IPS DF 4.7 (cell line): Measurements from ENCODE around the gene SLC25A31.

Source experiments
- DNase-seq: peaks from one replicate; pipeline ENCODE4 v3.0.0-alpha.2; 2013; ENCODE audit warnings: low spot score; ENCODE audit errors: extremely low read depth

SLC25A31 gene

GRCh38 chr4:127730142-127730913 lies at the start of gene SLC25A31:
Gene SLC25A31, plus strand, starts transcription at chr4:127730400. Its CDS starts 146 bp downstream, at chr4:127730546.
- DNase-seq, result no peak

GRCh38 chr4:127685292-127685691 lies 44.9 kb upstream of the SLC25A31 start:
- no peak for DNase-seq

GRCh38 chr4:127686658-127687057 lies 43.5 kb upstream of the SLC25A31 start:
- no peak for DNase-seq

- no peak for DNase-seq
Measured at GRCh38 chr4:127687580-127687979, 42.6 kb upstream of the SLC25A31 start.

- no peak for DNase-seq
Measured at GRCh38 chr4:127698789-127699200, 31.4 kb upstream of the SLC25A31 start.

- no peak for DNase-seq
Measured at GRCh38 chr4:127708985-127709384, 21.2 kb upstream of the SLC25A31 start.

- DNase-seq, result no peak
Measured at GRCh38 chr4:127709456-127709855, 20.7 kb upstream of the SLC25A31 start.

GRCh38 chr4:127731406-127731805 lies 1.2 kb downstream of the SLC25A31 start:
- DNase-seq, result no peak

GRCh38 chr4:127732623-127733328 lies 2.6 kb downstream of the SLC25A31 start:
- peak; percentile 22 for DNase-seq

GRCh38 chr4:127734976-127735375 lies 4.8 kb downstream of the SLC25A31 start:
- DNase-seq, result no peak

GRCh38 chr4:127737295-127737694 lies 7.1 kb downstream of the SLC25A31 start:
- no peak for DNase-seq

GRCh38 chr4:127741247-127741646 lies 11.0 kb downstream of the SLC25A31 start:
- DNase-seq, result no peak

GRCh38 chr4:127747883-127748282 lies 17.7 kb downstream of the SLC25A31 start:
- DNase-seq, result no peak

- DNase-seq, result no peak
Measured at GRCh38 chr4:127748957-127749356, 18.8 kb downstream of the SLC25A31 start.

- DNase-seq, result no peak
Measured at GRCh38 chr4:127756906-127757305, 26.7 kb downstream of the SLC25A31 start.

GRCh38 chr4:127759228-127759820 lies 29.1 kb downstream of the SLC25A31 start:
- DNase-seq, result no peak

- no peak for DNase-seq
Measured at GRCh38 chr4:127759893-127760292, 29.7 kb downstream of the SLC25A31 start.

GRCh38 chr4:127771535-127772275 lies 41.5 kb downstream of the SLC25A31 start:
- DNase-seq, result no peak

- no peak for DNase-seq
Measured at GRCh38 chr4:127772769-127773671, 42.8 kb downstream of the SLC25A31 start.

- DNase-seq, result no peak
Measured at GRCh38 chr4:127775843-127776242, 45.6 kb downstream of the SLC25A31 start.

- no peak for DNase-seq
Measured at GRCh38 chr4:127776620-127777019, 46.4 kb downstream of the SLC25A31 start.
